Heart left ventricle (tissue), 13 donors: ENCODE results near the gene SSBP3.

Experiments used
- CTCF ChIP-seq, 12 donors: fragments of 200-600 bp; sonication (generic) in 4 of 12; IDR thresholded peaks; one replicate each; pipeline versions ENCODE4 v1.5.0 to v1.8.0; 2018 to 2022; ENCODE audit warnings: antibody characterized with exemption in 12 of 12, mild to moderate bottlenecking in 5 of 12
- POLR2A ChIP-seq, 2 donors: fragments of 450-650 bp; IDR thresholded peaks; one replicate each; pipeline ENCODE4 v1.6.1; 2017; ENCODE audit warnings: antibody characterized with exemption in 2 of 2, mild to moderate bottlenecking in 2 of 2, moderate library complexity in 2 of 2
- donor health status: ischemic (EF 13 %, LVEDD 7.1; RV severe dilation, severe dysfunction).
- donor health status: DM: no; HTN: yes; CAD: no.
- donor health status: DM: no; HTN: no; CAD: no.
- donor health status: ischemic (EF 25% LVEDD 6.9; RV normal size, moderate dysfunction).
- donor health status: ischemic (EF 25% LVEDD 5.7; RV mildly dilated, moderate dysfunction).
- donor health status: ischemic (EF 35%, LVEDD 5.7; RV mildly dilated, moderate dysfunction).
- donor health status: nonischemic (EF 11% LVEDD 7.7; RV severe dilation, severe dysfunction).
- donor health status: DM: yes; HTN: yes; CAD: no.
- donor health status: PGD.
- donor health status: ischemic (EF 29% LVEDD 5.4; RV normal size, mild dysfunction).
- donor health status: nonischemic (EF 23%, LVEDD 6.1; RV moderate dilation, normal function).

GRCh38 chr1:54188291-54188690, 217.9 kb downstream of the SSBP3 start:
- no peak for TF ChIP-seq CTCF (IDR thresholded peaks at IDR 0.05)
- no peak for TF ChIP-seq POLR2A (IDR thresholded peaks at IDR 0.05)
